Measurements from ENCODE around the gene ANKRD22. TPM values are rescaled to one million over a fixed set of nuclear protein-coding genes. Genes with fewer than 3 reads are reported as not detected.

The ANKRD22 gene
- total RNA-seq, 1 donor from 2014 or later, result not detected

DNA sequence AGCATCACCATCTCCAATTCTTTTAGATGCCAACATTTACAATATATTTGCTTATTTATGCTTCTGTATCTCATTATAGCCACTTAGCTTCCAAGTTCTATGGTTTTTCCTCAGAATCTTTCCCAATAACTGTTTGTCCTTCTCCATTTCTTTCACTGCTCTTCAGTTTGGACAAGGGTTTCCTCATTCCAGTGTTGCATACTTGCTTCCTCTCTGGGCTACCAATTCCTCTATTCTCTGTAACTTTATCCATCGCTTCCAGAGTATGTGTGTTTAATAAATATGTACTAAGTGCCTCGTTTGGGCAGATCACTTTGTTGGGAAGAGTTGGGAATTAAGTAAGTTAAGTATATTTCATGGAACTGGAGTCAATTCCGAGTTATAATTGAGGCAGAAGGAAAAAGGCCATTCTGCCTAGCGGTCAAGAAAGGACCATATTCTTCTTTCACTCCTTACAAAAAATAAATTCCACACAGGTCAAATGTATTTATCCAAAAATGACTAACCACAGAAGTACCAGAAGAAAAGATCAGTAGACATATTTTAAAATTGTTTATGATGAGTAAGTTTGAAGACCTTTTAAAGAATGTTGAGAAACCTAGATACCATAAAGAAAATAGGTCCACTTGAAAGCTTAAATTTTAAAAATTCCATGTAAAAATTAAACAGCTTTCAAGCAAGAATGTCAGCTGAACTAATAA is 39.2 kb upstream of the ANKRD22 start:
- Histone ChIP-seq H3K4me2 (ENCODE audit: low read length) (no peak overlapping the region), H2AFZ (ENCODE audit: low read depth, low read length) (no peak overlapping the region), H3K79me2 (ENCODE audit: insufficient read depth, low read length) (peaks cover 4% of the 10 kb centered on the region), H3K4me3 (ENCODE audit: insufficient read depth, low read depth, low read length) (no peak overlapping the region), H3K27me3 (ENCODE audit: insufficient read depth, low read length) (no peaks in the 10 kb centered on the region), H3K27ac (ENCODE audit: low read depth, low read length) (no peak overlapping the region), H3K4me1 (ENCODE audit: insufficient read depth, low read length) (peaks cover 10% of the 10 kb centered on the region), H4K20me1 (ENCODE audit: insufficient read depth, low read length) (no peaks in the 10 kb centered on the region), H3K9me3 (ENCODE audit: insufficient read depth, low read depth, low read length) (no peaks in the 10 kb centered on the region), H3K9ac (ENCODE audit: low read length) (no peak overlapping the region), H3K36me3 (ENCODE audit: insufficient read depth, low read length) (no peaks in the 10 kb centered on the region)
- H3K4me3 Mint-ChIP-seq (ENCODE audit: unreplicated experiment), result no peak overlapping the region
- H3K27me3 Mint-ChIP-seq (ENCODE audit: low read depth, unreplicated experiment), result no peaks in the 10 kb centered on the region
- TF ChIP-seq CTCF (IDR thresholded peaks at IDR 0.05; ENCODE audit: insufficient read depth, low read depth, low read length), result no peak
- FAIRE-seq (no peak), DNase-seq (ENCODE audit: low read depth) (peak; percentile 26)
- H3K36me3 Mint-ChIP-seq (ENCODE audit: low read depth, unreplicated experiment), result no peaks in the 10 kb centered on the region
- H3K9me3 Mint-ChIP-seq (ENCODE audit: unreplicated experiment), result no peaks in the 10 kb centered on the region
- H3K4me1 Mint-ChIP-seq (ENCODE audit: low read depth, unreplicated experiment), result peaks cover 5% of the 10 kb centered on the region
- no peak overlapping the region for H3K27ac Mint-ChIP-seq (ENCODE audit: unreplicated experiment)

GRCh38 chr10:88889559-88890337 is 38.1 kb upstream of the ANKRD22 start:
- H3K27ac ChIP-seq (ENCODE audit: low read depth, low read length), result no peak overlapping the region
- Mint-ChIP-seq H3K36me3 (ENCODE audit: low read depth, unreplicated experiment) (no peaks in the 10 kb centered on the region), H3K4me3 (ENCODE audit: unreplicated experiment) (no peak overlapping the region), H3K4me1 (ENCODE audit: low read depth, unreplicated experiment) (peaks cover 5% of the 10 kb centered on the region), H3K9me3 (ENCODE audit: unreplicated experiment) (no peaks in the 10 kb centered on the region), H3K27me3 (ENCODE audit: low read depth, unreplicated experiment) (no peaks in the 10 kb centered on the region), H3K27ac (ENCODE audit: unreplicated experiment) (no peak overlapping the region)
- FAIRE-seq (no peak), DNase-seq (ENCODE audit: low read depth) (no peak)
- H3K9ac ChIP-seq (ENCODE audit: low read length), result no peak overlapping the region
- no peak overlapping the region for H3K4me3 ChIP-seq (ENCODE audit: insufficient read depth, low read depth, low read length)
- H3K27me3 ChIP-seq (ENCODE audit: insufficient read depth, low read length), result no peaks in the 10 kb centered on the region
- H3K4me2 ChIP-seq (ENCODE audit: low read length), result no peak overlapping the region
- H3K9me3 ChIP-seq (ENCODE audit: insufficient read depth, low read depth, low read length), result no peaks in the 10 kb centered on the region
- peaks cover 10% of the 10 kb centered on the region for H3K4me1 ChIP-seq (ENCODE audit: insufficient read depth, low read length)
- H3K79me2 ChIP-seq (ENCODE audit: insufficient read depth, low read length), result peaks cover 9% of the 10 kb centered on the region
- no peak overlapping the region for H2AFZ ChIP-seq (ENCODE audit: low read depth, low read length)
- TF ChIP-seq EZH2 (IDR thresholded peaks at IDR 0.05; ENCODE audit: insufficient read depth, low read length) (no peak), CTCF (IDR thresholded peaks at IDR 0.05; ENCODE audit: insufficient read depth, low read depth, low read length) (no peak)
- H4K20me1 ChIP-seq (ENCODE audit: insufficient read depth, low read length), result no peaks in the 10 kb centered on the region
- H3K36me3 ChIP-seq (ENCODE audit: insufficient read depth, low read length), result no peaks in the 10 kb centered on the region
